Thyroid gland (tissue), 4 donors: ENCODE results near the gene OTUD4. TPM values are rescaled to one million over a fixed set of nuclear protein-coding genes. Genes with fewer than 3 reads are reported as not detected.

Source experiments
- DNase-seq, 2 donors: peaks; one replicate each; pipeline ENCODE4 v3.0.0-alpha.2; 2019
- H3K27ac ChIP-seq, 3 donors: fragments of 200-600 bp; sonication (generic); 1 replicate in 2 of 3; 2 replicates in 1 of 3; pipeline ENCODE4 v1.5.1; 2016 to 2019; ENCODE audit warnings: mild to moderate bottlenecking in 1 of 3, moderate library complexity in 1 of 3
- H3K27me3 ChIP-seq: fragments of 200-600 bp; sonication (generic); one replicate; pipeline ENCODE4 v1.5.1; 2019
- H3K36me3 ChIP-seq, 2 donors: fragments of 200-600 bp; sonication (generic); one replicate each; pipeline ENCODE4 v1.5.1; 2016 to 2019
- H3K4me1 ChIP-seq, 2 donors: fragments of 200-600 bp; sonication (generic); one replicate each; pipeline ENCODE4 v1.5.1; 2017 to 2019
- H3K4me3 ChIP-seq, 3 donors: fragments of 200-600 bp; sonication (generic); replicated peaks in 1 of 3; 1 replicate in 2 of 3; 2 replicates in 1 of 3; pipeline ENCODE4 v1.5.1; 2016; ENCODE audit warnings: mild to moderate bottlenecking in 1 of 3
- H3K9me3 ChIP-seq: fragments of 200-600 bp; sonication (generic); one replicate; pipeline ENCODE4 v1.5.1; 2017
- CTCF ChIP-seq, 6 experiments: fragments of 200-600 bp in 3 of 6; fragments of 450-650 bp in 3 of 6; sonication (generic) in 3 of 6; IDR thresholded peaks; one replicate each; pipeline ENCODE4 v1.5.1; 2016 to 2019; ENCODE audit warnings: antibody characterized with exemption in 6 of 6, mild to moderate bottlenecking in 2 of 6, inconsistent platforms in 1 of 6, moderate library complexity in 1 of 6
- POLR2A ChIP-seq, 2 donors: fragments of 450-650 bp; IDR thresholded peaks; one replicate each; pipeline ENCODE4 v1.6.1; 2017; ENCODE audit warnings: antibody characterized with exemption in 2 of 2, mild to moderate bottlenecking in 2 of 2, moderate library complexity in 1 of 2
- whole genome bisulfite sequencing, 2 donors: methylation state at CpG; one replicate each; pipeline ENCODE4 v1.1.5; 2017; 5-methylcytosine and 5-hydroxymethylcytosine counted together
- intact Hi-C: fragments of 100-400 bp; cut with DNase I; formaldehyde crosslinking; loops from one replicate; pipeline ENCODE4 v1.15.1; 2023
- total RNA-seq, 4 donors: library from RNA; depleted of rRNA; stranded (reverse); fragments of >200 nt; gene quantifications; one replicate each; pipeline ENCODE4 v1.2.3, GENCODE V29; 2016

OTUD4 gene
- total RNA-seq, 4 donors from 2014 or later, result 28.5 to 43.7 (median 32.6) TPM

- peaks cover 0 to 10% of the 10 kb centered on the region in 2 donors for H3K36me3 ChIP-seq
- no peak overlapping the region for H3K27ac ChIP-seq
- H3K27me3 ChIP-seq, result no peaks in the 10 kb centered on the region
- H3K4me3 ChIP-seq, result no peak overlapping the region
- TF ChIP-seq CTCF (IDR thresholded peaks at IDR 0.05) (no peak), POLR2A (IDR thresholded peaks at IDR 0.05) (no peak)
- H3K9me3 ChIP-seq, result no peaks in the 10 kb centered on the region
- intact Hi-C loops, result no loop called here
- H3K4me1 ChIP-seq, result peaks cover 0 to 8% of the 10 kb centered on the region in 2 donors
- WGBS, 2 donors, result 95 to 98% methylated on average over 2 of the region's 2 CpGs
- no peak for DNase-seq
Measured at GRCh38 chr4:145167887-145168286, 12.5 kb downstream of the OTUD4 start.

DNA sequence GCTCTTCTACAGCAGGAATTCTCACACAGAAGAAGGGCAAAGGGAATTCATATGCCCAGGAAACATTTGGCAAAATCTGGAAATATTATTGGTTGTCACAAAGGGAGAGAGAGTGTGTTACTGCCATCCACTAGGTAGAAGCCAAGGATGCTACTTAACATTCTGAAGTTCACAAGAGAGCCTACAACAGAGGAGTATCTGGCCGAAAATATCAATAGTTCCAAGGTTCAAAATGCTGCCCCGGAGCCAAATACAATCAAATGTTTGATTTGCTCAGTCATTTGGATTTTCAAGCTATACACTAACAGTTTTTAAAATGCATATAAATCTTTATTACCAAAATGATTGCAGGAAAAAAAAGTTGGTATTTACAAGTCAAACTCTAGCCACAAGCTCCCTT lies 18.8 kb downstream of the OTUD4 start:
- Histone ChIP-seq H3K4me1 (no peaks in the 10 kb centered on the region), H3K27me3 (no peaks in the 10 kb centered on the region), H3K4me3 (no peak overlapping the region), H3K36me3 (peaks cover 15 to 18% of the 10 kb centered on the region in 2 donors), H3K9me3 (no peaks in the 10 kb centered on the region), H3K27ac (no peak overlapping the region)
- no peak for DNase-seq
- intact Hi-C loops, result no loop called here
- no peak for TF ChIP-seq CTCF (IDR thresholded peaks at IDR 0.05)
- no peak for TF ChIP-seq POLR2A (IDR thresholded peaks at IDR 0.05)
- 41 to 49% methylated on average over 2 of the region's 2 CpGs for whole genome bisulfite sequencing, 2 donors

DNA sequence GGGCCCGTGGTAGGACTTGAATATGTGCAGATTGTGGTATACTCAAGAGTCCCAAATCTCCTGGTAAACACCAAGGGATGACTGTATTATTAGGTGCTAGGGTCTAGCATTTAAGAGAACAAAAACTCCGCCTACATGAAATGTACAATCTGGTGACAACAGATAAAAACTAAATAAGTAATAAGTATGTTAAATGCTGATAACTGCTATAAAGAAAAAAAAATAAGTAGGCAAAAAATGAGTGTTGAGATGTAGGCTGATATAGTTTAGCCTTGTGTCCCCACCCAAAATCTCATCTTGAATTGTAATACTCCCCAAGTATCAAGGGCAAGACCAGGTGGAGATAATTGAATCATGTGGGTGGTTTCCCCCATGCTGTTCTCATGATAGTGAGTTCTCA lies 23.4 kb downstream of the OTUD4 start:
- no peak for DNase-seq
- Histone ChIP-seq H3K27me3 (no peaks in the 10 kb centered on the region), H3K9me3 (no peaks in the 10 kb centered on the region), H3K4me1 (no peaks in the 10 kb centered on the region), H3K36me3 (peaks cover 12 to 16% of the 10 kb centered on the region in 2 donors), H3K27ac (no peak overlapping the region), H3K4me3 (no peak overlapping the region)
- intact Hi-C loops, result no loop called here
- TF ChIP-seq CTCF (IDR thresholded peaks at IDR 0.05), result no peak
- no peak for TF ChIP-seq POLR2A (IDR thresholded peaks at IDR 0.05)
- WGBS, 2 donors, result 98 to 100% methylated on average over 2 of the region's 2 CpGs

- 78 to 83% methylated on average over 2 of the region's 2 CpGs for WGBS, 2 donors
- Histone ChIP-seq H3K27me3 (no peaks in the 10 kb centered on the region), H3K4me1 (no peaks in the 10 kb centered on the region), H3K27ac (no peak overlapping the region), H3K4me3 (no peak overlapping the region), H3K9me3 (no peaks in the 10 kb centered on the region), H3K36me3 (peaks cover 7 to 8% of the 10 kb centered on the region in 2 donors)
- no peak for DNase-seq
- intact Hi-C loops, result no loop called here
- TF ChIP-seq CTCF (IDR thresholded peaks at IDR 0.05) (no peak), POLR2A (IDR thresholded peaks at IDR 0.05) (no peak)
Measured at GRCh38 chr4:145155268-145155870, 25.0 kb downstream of the OTUD4 start.

- Histone ChIP-seq H3K27me3 (no peaks in the 10 kb centered on the region), H3K4me3 (no peak overlapping the region), H3K27ac (no peak overlapping the region), H3K4me1 (no peaks in the 10 kb centered on the region), H3K36me3 (peaks cover 11 to 16% of the 10 kb centered on the region in 2 donors), H3K9me3 (no peaks in the 10 kb centered on the region)
- peak; percentile 10 to 14 for DNase-seq
- TF ChIP-seq POLR2A (IDR thresholded peaks at IDR 0.05), result no peak
- TF ChIP-seq CTCF (IDR thresholded peaks at IDR 0.05), result peak in 2 of 6 experiments; percentile 27 to 43
- WGBS, 2 donors, result 73 to 87% methylated on average over 1 of the region's 1 CpG
- intact Hi-C loops, result no loop called here
Measured at GRCh38 chr4:145154573-145154972, 25.8 kb downstream of the OTUD4 start.
